Stomach (tissue), 4 donors: ENCODE data around the gene ZNF587.
"Not testable (repeated sequence)": the region's sequence is repeated elsewhere in the genome, so short reads cannot be mapped to it uniquely, and the experiment has no call there.

Experiments used
- POLR2A ChIP-seq, 4 donors: fragments of 450-650 bp; IDR thresholded peaks; one replicate each; pipeline ENCODE4 v1.6.1; 2016; ENCODE audit warnings: antibody characterized with exemption in 4 of 4, control low read depth in 2 of 4, mild to moderate bottlenecking in 1 of 4, moderate library complexity in 1 of 4
- TF ChIP-seq, protein P1 (sequence below), 7 experiments: fragments of 450-650 bp in 4 of 7; fragments of 200-600 bp in 3 of 7; sonication (generic) in 3 of 7; IDR thresholded peaks; one replicate each; pipeline ENCODE4 v1.5.1; 2016 to 2019; ENCODE audit warnings: antibody characterized with exemption in 7 of 7, control low read depth in 2 of 7, mild to moderate bottlenecking in 1 of 7

DNA sequence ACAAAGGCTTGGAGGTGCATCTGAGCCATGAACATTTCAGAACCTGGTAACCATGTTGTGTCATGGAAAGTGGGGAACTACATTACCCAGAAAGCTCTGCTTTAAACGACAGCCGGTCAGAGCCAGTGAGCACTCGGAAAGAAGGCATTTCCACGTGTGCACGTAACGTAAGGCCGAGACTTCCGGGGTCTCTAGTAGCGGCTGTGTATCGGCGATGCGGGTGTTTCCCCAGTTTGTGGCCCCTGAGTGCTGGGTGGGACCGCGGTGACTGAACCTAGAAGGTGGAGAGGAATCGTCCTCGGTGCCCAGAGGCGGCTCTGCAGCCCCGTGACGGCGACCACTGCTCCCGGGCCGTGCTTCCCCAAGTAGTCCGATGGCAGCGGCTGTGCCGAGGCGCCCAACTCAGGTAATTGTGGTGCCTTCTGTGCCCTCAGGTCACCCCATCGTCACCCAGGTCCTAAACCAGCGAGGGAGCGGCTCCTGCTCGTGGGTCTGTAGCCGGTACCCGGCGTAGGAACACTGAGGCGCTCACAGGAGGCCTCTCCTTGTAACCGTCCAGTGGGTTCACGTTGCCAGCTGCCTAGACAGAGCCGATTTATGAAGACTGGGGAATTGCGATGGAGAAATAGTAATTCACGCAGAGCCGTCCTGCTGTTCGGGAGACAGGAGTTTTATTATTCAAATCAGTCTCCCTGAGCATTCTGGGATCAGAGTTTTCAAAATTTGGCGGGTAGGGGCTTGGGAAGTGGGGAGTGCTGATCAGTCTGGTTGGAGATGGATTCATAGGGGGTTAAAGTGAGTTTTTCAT, at the start of gene ZNF587:
- TF ChIP-seq, protein P1, sequence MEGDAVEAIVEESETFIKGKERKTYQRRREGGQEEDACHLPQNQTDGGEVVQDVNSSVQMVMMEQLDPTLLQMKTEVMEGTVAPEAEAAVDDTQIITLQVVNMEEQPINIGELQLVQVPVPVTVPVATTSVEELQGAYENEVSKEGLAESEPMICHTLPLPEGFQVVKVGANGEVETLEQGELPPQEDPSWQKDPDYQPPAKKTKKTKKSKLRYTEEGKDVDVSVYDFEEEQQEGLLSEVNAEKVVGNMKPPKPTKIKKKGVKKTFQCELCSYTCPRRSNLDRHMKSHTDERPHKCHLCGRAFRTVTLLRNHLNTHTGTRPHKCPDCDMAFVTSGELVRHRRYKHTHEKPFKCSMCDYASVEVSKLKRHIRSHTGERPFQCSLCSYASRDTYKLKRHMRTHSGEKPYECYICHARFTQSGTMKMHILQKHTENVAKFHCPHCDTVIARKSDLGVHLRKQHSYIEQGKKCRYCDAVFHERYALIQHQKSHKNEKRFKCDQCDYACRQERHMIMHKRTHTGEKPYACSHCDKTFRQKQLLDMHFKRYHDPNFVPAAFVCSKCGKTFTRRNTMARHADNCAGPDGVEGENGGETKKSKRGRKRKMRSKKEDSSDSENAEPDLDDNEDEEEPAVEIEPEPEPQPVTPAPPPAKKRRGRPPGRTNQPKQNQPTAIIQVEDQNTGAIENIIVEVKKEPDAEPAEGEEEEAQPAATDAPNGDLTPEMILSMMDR (IDR thresholded peaks at IDR 0.05) = not testable (repeated sequence)
- TF ChIP-seq POLR2A (IDR thresholded peaks at IDR 0.05) = not testable (repeated sequence)
